Esophagus (tissue), 2 donors: ENCODE data around the gene PRDM15. TPM values are rescaled to one million over a fixed set of nuclear protein-coding genes. Genes with fewer than 3 reads are reported as not detected.

Experiments
- H3K27ac ChIP-seq, 2 donors: one replicate each; pipeline ENCODE4 v1.5.1; 2013; ENCODE audit warnings: low read depth in 2 of 2, mild to moderate bottlenecking in 2 of 2, inconsistent platforms in 1 of 2, low read length in 1 of 2, moderate library complexity in 1 of 2
- H3K27me3 ChIP-seq, 2 donors: one replicate each; pipeline ENCODE4 v1.6.1; 2013; ENCODE audit warnings: low read length in 2 of 2, control low read depth in 1 of 2, mild to moderate bottlenecking in 1 of 2; ENCODE audit not compliant: insufficient read depth in 2 of 2, control insufficient read depth in 1 of 2
- H3K36me3 ChIP-seq, 2 donors: one replicate each; pipeline ENCODE4 v1.6.1; 2013; ENCODE audit warnings: low read length in 1 of 2; ENCODE audit not compliant: control insufficient read depth in 2 of 2, insufficient read depth in 2 of 2
- H3K4me1 ChIP-seq, 2 donors: one replicate each; pipeline ENCODE4 v1.6.1; 2013; ENCODE audit warnings: low read length in 1 of 2; ENCODE audit not compliant: control insufficient read depth in 2 of 2, insufficient read depth in 2 of 2
- H3K4me3 ChIP-seq, 2 donors: one replicate each; pipeline ENCODE4 v1.5.1; 2013; ENCODE audit warnings: low read length in 2 of 2, mild to moderate bottlenecking in 2 of 2, low read depth in 1 of 2, moderate library complexity in 1 of 2
- H3K9me3 ChIP-seq, 2 donors: one replicate each; pipeline ENCODE4 v1.6.1; 2013; ENCODE audit warnings: mild to moderate bottlenecking in 2 of 2, low read depth in 1 of 2, low read length in 1 of 2, moderate library complexity in 1 of 2; ENCODE audit not compliant: control insufficient read depth in 2 of 2, insufficient read depth in 1 of 2
- WGBS, 2 donors: extraction: QIAGEN DNeasy Blood & Tissue Kit; methylation state at CpG; one replicate each; pipeline ENCODE4 v1.1.7; 2013; 5-methylcytosine and 5-hydroxymethylcytosine counted together
- polyA plus RNA-seq, 2 donors: library from polyadenylated mRNA; stranded (reverse); fragments of 200-250 nt; gene quantifications; one replicate each; pipeline ENCODE4 v1.2.3, GENCODE V29; 2013
- donor health status: healthy with polysubstance abuse.
- donor health status: Bipolar disorder and iron deficiency.

The PRDM15 gene
- polyA plus RNA-seq, 2 donors: 2.2 to 4.4 TPM

DNA sequence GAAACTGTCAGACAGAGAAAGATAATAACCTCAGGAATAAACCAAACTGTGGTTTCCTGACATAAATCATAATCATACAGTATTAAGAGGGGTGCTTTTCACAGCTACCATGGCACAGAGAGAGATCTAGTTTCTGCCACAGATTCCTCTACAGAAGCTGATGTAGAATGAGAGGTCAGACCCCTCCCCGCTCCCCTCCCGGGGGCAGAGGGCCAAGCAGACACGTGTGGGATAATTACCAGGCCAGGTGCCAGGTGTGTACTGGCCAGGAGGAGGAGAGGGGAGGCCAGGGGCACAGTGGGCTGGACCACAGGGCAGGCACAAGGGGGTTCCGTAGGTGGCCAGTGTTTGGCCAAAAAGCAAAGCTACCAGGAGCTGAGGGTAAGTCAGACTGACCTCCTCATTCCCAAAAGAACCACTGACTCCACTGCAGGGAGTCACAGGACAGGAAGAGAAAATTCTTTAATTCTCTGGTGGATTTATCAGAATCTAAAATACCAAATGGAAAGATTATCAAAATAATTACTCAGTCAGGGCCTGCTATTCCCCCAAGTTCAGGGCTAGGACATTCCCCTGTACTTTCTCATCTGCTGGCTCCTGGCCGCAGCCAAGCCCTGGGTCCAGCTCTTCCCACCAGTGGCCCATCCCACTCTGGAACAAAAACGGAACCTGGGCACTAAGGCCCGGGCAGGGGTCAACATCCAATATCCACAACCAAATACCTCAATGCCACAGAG is 44.7 kb upstream of the PRDM15 start:
- Histone ChIP-seq H3K36me3 (peaks cover 0 to 3% of the 10 kb centered on the region in 2 donors), H3K27me3 (no peaks in the 10 kb centered on the region), H3K27ac (peak overlapping the region; percentile 72 to 80), H3K4me3 (no peak overlapping the region), H3K4me1 (peaks cover 2 to 8% of the 10 kb centered on the region in 2 donors), H3K9me3 (no peaks in the 10 kb centered on the region)
- 44 to 47% methylated on average over 7 of the region's 7 CpGs for WGBS, 2 donors

DNA sequence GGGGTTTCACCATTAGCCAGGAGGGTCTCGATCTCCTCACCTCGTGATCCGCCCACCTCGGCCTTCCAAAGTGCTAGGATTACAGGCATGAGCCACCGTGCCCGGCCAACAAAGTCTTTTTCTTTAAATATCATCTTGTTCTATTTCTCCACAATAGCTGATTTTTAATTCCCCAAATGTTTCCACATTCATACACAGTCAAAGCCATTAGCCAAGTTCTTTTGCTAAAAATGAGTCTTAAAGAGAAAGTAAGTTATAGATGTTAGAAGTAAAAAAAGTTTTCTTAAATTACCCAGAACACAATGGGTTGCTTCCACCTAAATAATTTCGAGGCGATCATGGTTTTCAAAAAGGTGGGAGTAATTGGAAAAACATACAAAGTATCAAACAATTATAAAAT is 44.0 kb upstream of the PRDM15 start:
- peaks cover 2 to 8% of the 10 kb centered on the region in 2 donors for H3K4me1 ChIP-seq
- WGBS, 2 donors: 66 to 75% methylated on average over 8 of the region's 8 CpGs
- H3K4me3 ChIP-seq: no peak overlapping the region
- peaks cover 3 to 5% of the 10 kb centered on the region in 2 donors for H3K36me3 ChIP-seq
- peak overlapping the region in 1 of 2 donors; percentile 27 for H3K27ac ChIP-seq
- H3K9me3 ChIP-seq: no peaks in the 10 kb centered on the region
- no peaks in the 10 kb centered on the region for H3K27me3 ChIP-seq

DNA sequence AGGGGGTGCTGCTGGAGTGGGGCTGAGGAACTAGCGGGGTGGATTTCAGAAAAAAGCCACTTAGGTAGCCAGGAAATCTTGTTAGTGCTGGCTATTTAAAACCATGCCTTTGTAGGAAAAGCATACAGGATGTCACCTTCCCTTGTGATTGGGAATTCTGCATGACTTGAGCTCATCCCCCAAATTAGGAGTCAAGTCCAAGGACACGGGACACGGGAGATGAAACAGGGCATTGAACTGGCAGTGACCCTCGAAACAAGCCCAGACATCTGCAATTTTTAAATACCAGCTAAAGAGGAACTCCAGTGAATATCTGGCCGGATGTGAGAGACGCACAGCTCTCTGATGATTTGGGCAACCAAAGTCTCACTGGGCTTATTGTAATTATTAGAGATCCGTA is 41.9 kb upstream of the PRDM15 start:
- Histone ChIP-seq H3K4me3 (no peak overlapping the region), H3K36me3 (peaks cover 16 to 17% of the 10 kb centered on the region in 2 donors), H3K27me3 (no peaks in the 10 kb centered on the region), H3K4me1 (peaks cover 2 to 8% of the 10 kb centered on the region in 2 donors), H3K27ac (no peak overlapping the region), H3K9me3 (no peaks in the 10 kb centered on the region)
- WGBS, 2 donors: 62 to 71% methylated on average over 7 of the region's 7 CpGs

DNA sequence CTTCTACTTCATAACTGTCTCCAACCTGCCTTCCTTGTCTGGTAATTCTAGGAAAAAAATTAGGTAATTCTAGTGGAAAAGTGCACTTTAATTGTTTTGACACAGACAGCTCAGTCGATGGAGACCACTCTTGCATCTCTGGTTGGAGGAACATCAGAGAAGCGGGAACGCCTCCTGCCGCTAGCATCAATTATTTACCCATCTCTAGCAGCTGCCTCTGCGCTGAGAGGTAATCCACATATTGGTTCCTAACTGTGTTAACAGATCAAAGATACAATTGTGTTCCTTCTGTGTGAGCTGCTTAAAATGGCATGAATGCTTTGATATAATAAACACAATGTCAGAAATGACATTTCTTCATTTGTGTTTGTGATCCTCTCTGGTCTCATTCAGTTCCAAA is 41.3 kb upstream of the PRDM15 start:
- Histone ChIP-seq H3K27ac (no peak overlapping the region), H3K27me3 (no peaks in the 10 kb centered on the region), H3K9me3 (no peaks in the 10 kb centered on the region), H3K4me1 (peaks cover 0 to 3% of the 10 kb centered on the region in 2 donors), H3K4me3 (no peak overlapping the region), H3K36me3 (peaks cover 18% of the 10 kb centered on the region in 2 donors)
- WGBS, 2 donors: 82 to 84% methylated on average over 5 of the region's 5 CpGs

DNA sequence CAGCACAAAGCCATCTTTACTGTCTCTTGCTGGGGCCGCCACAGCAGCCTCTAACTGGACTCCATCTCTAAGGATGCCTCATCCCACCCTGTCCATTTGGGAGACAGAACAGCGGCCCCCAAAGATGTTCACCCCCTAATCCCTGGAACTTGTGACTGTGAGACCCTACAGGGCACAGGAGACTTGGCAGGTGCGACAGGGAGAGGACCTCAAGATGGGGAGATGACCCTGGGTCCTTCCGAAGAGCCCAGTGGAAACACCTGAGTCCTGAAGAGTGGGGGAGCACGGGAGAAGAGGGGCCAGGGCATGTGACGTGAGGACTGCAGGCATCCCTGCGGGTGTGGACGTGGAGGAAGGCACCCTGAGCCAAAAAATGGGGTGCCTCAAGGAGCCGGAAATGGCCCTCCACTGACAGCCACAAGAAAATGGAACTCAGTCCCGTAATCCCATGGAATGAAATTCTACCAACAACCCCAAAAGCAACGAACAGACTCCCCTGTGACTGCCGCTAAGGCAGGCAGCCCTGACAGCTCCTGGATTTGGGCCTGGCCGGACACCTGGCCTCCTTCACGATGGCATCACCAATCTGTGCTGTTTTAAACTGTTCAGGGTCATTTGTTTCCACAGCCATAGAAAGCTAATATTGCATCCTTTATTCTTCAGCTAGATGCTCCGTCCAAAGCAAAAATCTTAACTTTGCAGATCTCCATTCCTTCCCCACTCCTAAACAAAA is 40.7 kb upstream of the PRDM15 start:
- H3K27me3 ChIP-seq: no peaks in the 10 kb centered on the region
- H3K4me3 ChIP-seq: no peak overlapping the region
- no peaks in the 10 kb centered on the region for H3K9me3 ChIP-seq
- WGBS, 2 donors: 94 to 95% methylated on average over 15 of the region's 15 CpGs
- no peak overlapping the region for H3K27ac ChIP-seq
- peaks cover 0 to 3% of the 10 kb centered on the region in 2 donors for H3K4me1 ChIP-seq
- H3K36me3 ChIP-seq: peaks cover 18 to 22% of the 10 kb centered on the region in 2 donors

DNA sequence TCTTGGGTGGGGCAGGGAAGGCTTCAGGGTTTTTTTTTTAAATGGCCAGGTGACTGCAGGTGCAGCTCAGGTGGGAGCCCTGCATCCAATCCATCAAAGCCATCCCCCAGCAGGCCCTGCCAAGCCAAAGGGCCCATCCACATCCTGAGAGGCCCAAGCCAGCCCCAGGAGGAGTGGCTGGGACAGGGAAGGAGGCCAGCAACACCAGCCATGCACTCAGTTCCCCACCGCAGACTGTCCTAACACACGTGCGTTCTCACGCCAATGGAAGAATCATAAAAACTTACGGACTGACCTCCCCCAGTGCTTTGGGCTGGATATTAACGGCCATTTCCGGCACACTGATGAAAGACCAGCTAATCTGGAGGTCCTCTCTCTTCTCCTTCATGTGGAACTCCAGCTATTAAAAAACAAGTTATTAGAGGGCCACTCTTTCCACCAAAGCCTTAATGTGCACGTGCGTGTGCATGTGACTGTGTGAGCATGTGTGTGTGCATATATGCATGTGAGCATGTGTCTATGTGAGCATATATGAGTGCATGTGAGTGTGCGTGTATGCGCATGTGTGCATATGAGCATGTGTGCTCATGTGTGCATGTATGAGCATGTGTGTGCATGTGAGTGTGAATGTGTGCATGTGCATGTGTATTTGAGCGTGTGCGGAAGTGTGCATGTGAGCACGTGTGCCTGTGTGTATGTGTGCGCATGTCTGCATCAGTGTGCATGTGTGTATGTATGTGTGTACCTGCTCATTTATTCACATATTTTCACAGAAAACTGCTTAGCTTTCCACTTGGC is 39.6 kb upstream of the PRDM15 start:
- Histone ChIP-seq H3K4me1 (peaks cover 0 to 2% of the 10 kb centered on the region in 2 donors), H3K9me3 (no peaks in the 10 kb centered on the region), H3K27ac (no peak overlapping the region), H3K4me3 (no peak overlapping the region), H3K27me3 (no peaks in the 10 kb centered on the region), H3K36me3 (peaks cover 18 to 25% of the 10 kb centered on the region in 2 donors)
- 96% methylated on average over 15 of the region's 15 CpGs for WGBS, 2 donors

DNA sequence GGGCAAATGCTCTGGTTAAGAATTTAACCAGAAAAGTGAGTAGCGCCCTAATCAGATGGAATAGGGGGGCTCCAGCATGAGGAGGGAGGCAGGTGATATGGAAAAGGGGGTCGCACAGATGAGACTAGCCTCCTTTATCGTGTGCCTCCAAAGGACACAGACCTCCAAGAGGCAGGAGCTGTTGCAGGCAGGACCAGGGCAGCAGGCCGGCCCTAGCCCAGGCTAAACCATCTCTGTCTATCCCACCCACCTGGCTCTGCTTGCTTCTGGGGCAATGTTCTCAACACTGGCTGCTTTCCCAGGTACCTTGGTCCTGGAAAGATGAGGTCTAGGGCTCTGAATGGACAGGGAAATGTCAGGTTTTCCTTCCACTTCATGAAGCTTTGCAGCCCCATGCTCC is 38.4 kb upstream of the PRDM15 start:
- Histone ChIP-seq H3K4me1 (no peaks in the 10 kb centered on the region), H3K27ac (no peak overlapping the region), H3K27me3 (no peaks in the 10 kb centered on the region), H3K9me3 (no peaks in the 10 kb centered on the region), H3K36me3 (peaks cover 18 to 33% of the 10 kb centered on the region in 2 donors), H3K4me3 (no peak overlapping the region)
- WGBS, 2 donors: 94 to 95% methylated on average over 4 of the region's 4 CpGs

DNA sequence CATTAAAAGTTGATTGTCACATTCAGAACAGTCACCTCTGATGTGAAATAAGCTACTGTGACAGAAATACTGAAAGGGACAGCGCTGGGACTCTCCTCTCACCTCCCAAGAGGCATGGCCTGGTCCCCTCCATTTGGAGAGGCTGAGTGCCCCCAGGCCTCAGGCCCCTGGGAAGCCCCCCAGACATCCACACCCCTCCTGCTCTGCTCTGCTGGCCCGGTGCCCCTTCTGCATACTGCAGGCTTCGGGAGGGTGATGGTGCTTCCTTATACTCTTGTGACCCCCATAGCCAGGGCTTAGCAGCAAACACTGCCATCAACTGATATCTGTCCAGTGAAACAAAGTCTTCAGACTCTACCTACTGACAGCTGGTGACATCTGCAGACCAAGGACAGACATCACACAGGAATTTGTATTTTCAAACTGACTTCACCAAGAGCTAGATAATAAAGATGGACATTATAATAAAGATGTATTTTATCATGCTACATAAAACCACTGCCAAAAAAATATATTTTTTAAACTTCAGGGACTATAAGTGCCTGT is 37.8 kb upstream of the PRDM15 start:
- Histone ChIP-seq H3K4me1 (no peaks in the 10 kb centered on the region), H3K36me3 (peaks cover 18 to 33% of the 10 kb centered on the region in 2 donors), H3K27ac (no peak overlapping the region), H3K9me3 (no peaks in the 10 kb centered on the region), H3K27me3 (no peaks in the 10 kb centered on the region), H3K4me3 (no peak overlapping the region)
- 86 to 87% methylated on average over 3 of the region's 3 CpGs for WGBS, 2 donors

DNA sequence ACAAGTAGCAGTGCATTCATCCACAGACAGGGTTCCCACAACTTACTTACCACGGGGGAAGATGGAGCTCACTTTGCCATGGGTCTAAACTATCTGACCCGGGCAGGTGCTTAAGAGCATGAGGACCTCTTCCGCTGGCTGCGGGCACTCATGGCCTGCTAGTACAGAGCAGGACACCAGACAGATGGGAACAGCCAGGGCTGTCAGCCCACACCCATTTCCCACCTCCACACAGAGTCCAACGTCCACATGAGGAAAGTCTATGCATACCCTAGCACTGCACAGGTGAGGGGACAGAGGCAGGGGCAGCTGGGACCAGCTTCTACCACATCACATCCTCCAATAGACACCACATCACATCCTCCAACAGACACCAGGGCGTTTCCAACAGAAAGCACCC is 35.8 kb upstream of the PRDM15 start:
- no peaks in the 10 kb centered on the region for H3K4me1 ChIP-seq
- H3K36me3 ChIP-seq: peaks cover 18 to 34% of the 10 kb centered on the region in 2 donors
- H3K27ac ChIP-seq: no peak overlapping the region
- WGBS, 2 donors: 86 to 87% methylated on average over 6 of the region's 6 CpGs
- no peak overlapping the region for H3K4me3 ChIP-seq
- no peaks in the 10 kb centered on the region for H3K9me3 ChIP-seq
- H3K27me3 ChIP-seq: no peaks in the 10 kb centered on the region
